Suprapubic skin (tissue), 4 donors: ENCODE data around the gene MCM7. TPM values are rescaled to one million over a fixed set of nuclear protein-coding genes. Genes with fewer than 3 reads are reported as not detected.

ENCODE experiments used
- DNase-seq, 2 donors: peaks; one replicate each; pipeline ENCODE4 v3.0.0-alpha.2; 2019; ENCODE audit warnings: low spot score in 2 of 2
- H3K27ac ChIP-seq: fragments of 200-600 bp; sonication (generic); one replicate; pipeline ENCODE4 v1.5.1; 2019
- H3K27me3 ChIP-seq: fragments of 200-600 bp; sonication (generic); one replicate; pipeline ENCODE4 v1.5.1; 2019
- H3K36me3 ChIP-seq: fragments of 200-600 bp; sonication (generic); one replicate; pipeline ENCODE4 v1.5.1; 2019
- H3K4me1 ChIP-seq: fragments of 200-600 bp; sonication (generic); one replicate; pipeline ENCODE4 v1.5.1; 2019
- H3K4me3 ChIP-seq: fragments of 200-600 bp; sonication (generic); one replicate; pipeline ENCODE4 v1.5.1; 2019; ENCODE audit warnings: mild to moderate bottlenecking
- H3K9me3 ChIP-seq: fragments of 200-600 bp; sonication (generic); one replicate; pipeline ENCODE4 v1.5.1; 2019
- CTCF ChIP-seq, 2 donors: fragments of 200-600 bp in 1 of 2; fragments of 450-650 bp in 1 of 2; sonication (generic) in 1 of 2; IDR thresholded peaks; one replicate each; pipeline ENCODE4 v1.5.1; 2016 to 2019; ENCODE audit warnings: antibody characterized with exemption in 2 of 2, mild to moderate bottlenecking in 1 of 2, moderate library complexity in 1 of 2
- EP300 ChIP-seq: sonication (generic); formaldehyde crosslinking; IDR thresholded peaks from one replicate; pipeline ENCODE4 v1.6.1; 2017; ENCODE audit warnings: antibody characterized with exemption
- POLR2A ChIP-seq, 2 donors: fragments of 450-650 bp; IDR thresholded peaks; one replicate each; pipeline ENCODE4 v1.6.1; 2017; ENCODE audit warnings: antibody characterized with exemption in 2 of 2, mild to moderate bottlenecking in 2 of 2, moderate library complexity in 2 of 2
- POLR2AphosphoS5 ChIP-seq, 3 donors: sonication (generic); formaldehyde crosslinking; IDR thresholded peaks; one replicate each; pipeline ENCODE4 v1.6.1; 2017; ENCODE audit warnings: antibody characterized with exemption in 3 of 3
- WGBS: methylation state at CpG from one replicate; pipeline ENCODE4 v1.1.5; 2018; 5-methylcytosine and 5-hydroxymethylcytosine counted together
- total RNA-seq, 4 donors: library from RNA; depleted of rRNA; stranded (reverse); fragments of >200 nt; gene quantifications; one replicate each; pipeline ENCODE4 v1.1.0, GENCODE V29; 2016

Gene MCM7
- total RNA-seq, 4 donors from 2014 or later: 43.8 to 97.0 (median 51.8) TPM

DNA sequence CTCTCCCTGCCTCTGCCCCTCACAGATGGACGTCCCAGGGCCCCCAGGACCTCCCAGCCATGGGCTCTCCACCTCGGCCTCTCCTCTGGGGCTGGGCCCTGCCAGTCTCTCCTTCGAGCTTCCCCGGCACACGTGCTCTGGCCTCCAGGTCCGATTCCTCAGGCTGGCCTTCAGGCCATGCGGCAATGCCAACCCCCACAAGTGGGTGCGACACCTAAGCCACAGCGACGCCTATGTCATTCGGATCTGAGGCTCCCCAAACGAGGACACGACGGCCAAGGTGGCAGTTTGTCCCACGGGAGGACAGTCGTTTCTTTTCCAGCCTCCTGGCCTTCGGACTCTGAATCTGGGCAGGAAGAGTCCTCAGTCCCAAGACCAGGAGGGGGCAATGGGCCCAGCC lies 5.4 kb upstream of the MCM7 start:
- Histone ChIP-seq H3K27ac (no peak overlapping the region), H3K4me1 (peaks cover 10% of the 10 kb centered on the region), H3K27me3 (no peaks in the 10 kb centered on the region), H3K36me3 (peaks cover 81% of the 10 kb centered on the region), H3K4me3 (no peak overlapping the region), H3K9me3 (no peaks in the 10 kb centered on the region)
- TF ChIP-seq CTCF (IDR thresholded peaks at IDR 0.05) (no peak), POLR2A (IDR thresholded peaks at IDR 0.05) (no peak), POLR2AphosphoS5 (IDR thresholded peaks at IDR 0.05) (no peak)
- WGBS: 83% methylated on average over 15 of the region's 17 CpGs
- DNase-seq: no peak

DNA sequence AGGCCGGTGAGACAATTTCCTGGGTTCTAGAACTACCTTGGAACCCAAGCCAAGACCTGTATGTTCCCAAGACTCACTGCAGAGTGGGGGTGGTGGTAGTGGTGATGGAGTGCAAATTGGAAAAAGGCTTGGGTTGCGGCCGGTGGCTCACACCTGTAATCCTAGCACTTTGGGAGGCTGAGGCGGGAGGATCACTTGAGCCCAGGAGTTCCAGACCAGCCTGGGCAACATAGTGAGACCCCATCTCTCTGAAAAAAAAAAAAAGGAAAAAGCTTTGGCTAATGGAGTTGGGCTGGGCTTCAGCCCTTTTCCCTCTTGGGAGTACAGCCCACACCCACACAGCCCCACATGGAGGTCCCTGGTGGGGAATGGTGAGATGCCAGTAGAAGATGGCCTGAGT lies 4.3 kb upstream of the MCM7 start:
- H3K27me3 ChIP-seq: no peaks in the 10 kb centered on the region
- TF ChIP-seq POLR2A (IDR thresholded peaks at IDR 0.05): no peak
- no peak for TF ChIP-seq EP300
- TF ChIP-seq POLR2AphosphoS5 (IDR thresholded peaks at IDR 0.05): no peak
- TF ChIP-seq CTCF (IDR thresholded peaks at IDR 0.05): no peak
- no peak overlapping the region for H3K27ac ChIP-seq
- WGBS: 96% methylated on average over 4 of the region's 4 CpGs
- peaks cover 71% of the 10 kb centered on the region for H3K36me3 ChIP-seq
- no peaks in the 10 kb centered on the region for H3K9me3 ChIP-seq
- no peak overlapping the region for H3K4me3 ChIP-seq
- peaks cover 10% of the 10 kb centered on the region for H3K4me1 ChIP-seq
- no peak for DNase-seq

DNA sequence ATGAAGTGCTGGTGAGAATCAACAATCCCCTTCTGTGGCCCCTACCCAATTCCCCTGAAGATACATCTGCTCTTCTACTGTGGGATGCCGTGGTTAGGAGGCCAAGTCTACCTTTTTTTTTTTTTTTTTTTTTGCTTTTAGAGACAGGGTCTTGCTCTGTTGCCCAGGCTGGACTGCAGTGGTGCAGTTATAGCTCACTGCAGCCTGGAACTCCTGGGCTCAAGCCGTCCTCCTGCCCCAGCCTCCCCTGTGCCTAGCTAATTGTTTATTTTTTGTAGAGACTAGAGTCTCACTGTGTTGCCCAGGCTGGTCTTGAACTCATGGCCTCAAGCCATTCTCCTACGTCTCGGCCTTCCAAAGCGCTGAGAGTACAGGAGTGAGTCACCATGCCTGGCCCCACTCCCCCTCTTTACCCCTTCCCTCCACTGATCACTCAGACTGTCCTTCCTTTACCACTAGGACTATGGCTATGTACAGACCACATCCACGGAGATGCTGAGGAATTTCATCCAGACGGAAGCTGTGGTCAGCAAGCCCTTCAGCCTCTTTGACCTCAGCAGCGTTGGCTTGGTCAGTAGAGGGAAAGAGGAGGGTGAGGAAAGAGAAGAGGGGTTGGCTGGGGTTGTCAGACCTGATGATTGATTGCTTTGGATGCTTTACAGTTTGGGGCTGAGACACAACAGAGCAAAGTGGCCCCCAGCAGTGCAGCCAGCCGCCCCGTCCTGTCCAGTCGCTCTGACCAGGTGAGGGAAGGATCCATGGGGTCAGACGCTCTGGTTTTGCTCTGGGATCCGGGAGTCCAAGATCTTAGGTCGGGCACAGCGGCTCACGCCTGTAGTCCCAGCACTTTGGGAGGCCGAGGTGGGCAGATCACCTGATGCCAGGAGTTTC lies 2.0 kb upstream of the MCM7 start:
- Histone ChIP-seq H3K36me3 (peaks cover 60% of the 10 kb centered on the region), H3K4me1 (peaks cover 24% of the 10 kb centered on the region), H3K9me3 (no peaks in the 10 kb centered on the region), H3K27me3 (no peaks in the 10 kb centered on the region), H3K27ac (no peak overlapping the region), H3K4me3 (no peak overlapping the region)
- WGBS: 86% methylated on average over 17 of the region's 17 CpGs
- no peak for DNase-seq
- TF ChIP-seq EP300: no peak
- TF ChIP-seq POLR2AphosphoS5 (IDR thresholded peaks at IDR 0.05): no peak
- TF ChIP-seq POLR2A (IDR thresholded peaks at IDR 0.05): no peak
- TF ChIP-seq CTCF (IDR thresholded peaks at IDR 0.05): no peak

- Histone ChIP-seq H3K9me3 (no peaks in the 10 kb centered on the region), H3K27ac (peak overlapping the region; percentile 92), H3K4me3 (peak overlapping the region; percentile 81), H3K27me3 (no peaks in the 10 kb centered on the region), H3K36me3 (peaks cover 60% of the 10 kb centered on the region), H3K4me1 (peaks cover 24% of the 10 kb centered on the region)
- DNase-seq: peak; percentile 96
- under 1% methylated on average over 40 of the region's 61 CpGs for WGBS
- TF ChIP-seq POLR2AphosphoS5 (IDR thresholded peaks at IDR 0.05) (peak; percentile 54 to 99 (median 98)), POLR2A (IDR thresholded peaks at IDR 0.05) (no peak)
These were observed 679 bp downstream of the MCM7 start for GRCh38 chr7:100100420-100101015.

DNA sequence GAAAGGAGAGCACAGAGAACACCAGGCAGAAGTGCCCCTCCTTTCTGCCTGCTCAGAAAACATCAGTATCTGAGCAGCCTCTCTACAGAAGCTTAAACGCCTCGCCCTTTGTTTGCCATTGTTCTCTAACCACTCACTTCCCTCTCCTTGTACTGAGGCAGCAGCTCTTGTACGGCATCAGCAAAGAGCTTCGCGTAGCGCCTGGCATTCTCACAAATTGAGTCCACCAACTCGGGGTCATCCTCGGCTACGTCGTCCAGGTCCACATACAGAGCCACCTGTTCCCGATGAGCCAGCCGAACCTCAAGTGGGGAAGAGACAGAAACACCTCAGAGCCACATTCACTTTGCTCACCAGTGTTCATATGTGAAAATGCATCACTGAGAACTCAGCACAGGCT lies 1.7 kb downstream of the MCM7 start:
- WGBS: 69% methylated on average over 12 of the region's 12 CpGs
- Histone ChIP-seq H3K4me3 (peak overlapping the region; percentile 81), H3K36me3 (peaks cover 61% of the 10 kb centered on the region), H3K9me3 (no peaks in the 10 kb centered on the region), H3K27ac (peak overlapping the region; percentile 92), H3K4me1 (peaks cover 24% of the 10 kb centered on the region), H3K27me3 (no peaks in the 10 kb centered on the region)
- TF ChIP-seq CTCF (IDR thresholded peaks at IDR 0.05) (no peak), POLR2A (IDR thresholded peaks at IDR 0.05) (no peak), POLR2AphosphoS5 (IDR thresholded peaks at IDR 0.05) (no peak), EP300 (no peak)
- no peak for DNase-seq
